Gastroesophageal sphincter (tissue), 4 donors: ENCODE measurements around the gene MMP2. TPM values are rescaled to one million over a fixed set of nuclear protein-coding genes. Genes with fewer than 3 reads are reported as not detected.

Source experiments
- ATAC-seq: fragments of 150-250 bp; one replicate; pipeline ENCODE4 v1.9.1; 2016; ENCODE audit warnings: mild to moderate bottlenecking, moderate library complexity
- H3K27ac ChIP-seq, 4 donors: fragments of 200-600 bp; sonication (generic) in 3 of 4; 1 replicate in 3 of 4; 2 replicates in 1 of 4; pipeline ENCODE4 v1.5.1; 2016 to 2019
- H3K27me3 ChIP-seq: fragments of 200-600 bp; sonication (generic); one replicate; pipeline ENCODE4 v1.5.1; 2019
- H3K36me3 ChIP-seq, 2 donors: fragments of 200-600 bp; sonication (generic); one replicate each; pipeline ENCODE4 v1.5.1; 2019; ENCODE audit warnings: control low read depth in 1 of 2
- H3K4me1 ChIP-seq, 3 donors: fragments of 200-600 bp; sonication (generic); 1 replicate in 2 of 3; 2 replicates in 1 of 3; pipeline ENCODE4 v1.5.1; 2016 to 2019; ENCODE audit warnings: control low read depth in 2 of 3
- H3K4me3 ChIP-seq, 2 donors: fragments of 200-600 bp; sonication (generic); one replicate each; pipeline ENCODE4 v1.5.1; 2019; ENCODE audit warnings: mild to moderate bottlenecking in 1 of 2, moderate library complexity in 1 of 2
- H3K9me3 ChIP-seq, 3 donors: fragments of 200-600 bp; sonication (generic); one replicate each; pipeline ENCODE4 v1.5.1; 2017 to 2019; ENCODE audit warnings: control low read depth in 2 of 3
- CTCF ChIP-seq, 4 experiments: fragments of 200-600 bp in 2 of 4; fragments of 450-650 bp in 2 of 4; sonication (generic) in 1 of 4; IDR thresholded peaks; one replicate each; pipeline ENCODE4 v1.5.1; 2017 to 2019; ENCODE audit warnings: antibody characterized with exemption in 4 of 4, mild to moderate bottlenecking in 2 of 4, moderate library complexity in 2 of 4
- EP300 ChIP-seq: sonication (generic); formaldehyde crosslinking; IDR thresholded peaks from one replicate; pipeline ENCODE4 v1.6.1; 2017; ENCODE audit warnings: antibody characterized with exemption, mild to moderate bottlenecking
- POLR2A ChIP-seq, 2 donors: fragments of 450-650 bp; IDR thresholded peaks; one replicate each; pipeline ENCODE4 v1.6.1; 2017; ENCODE audit warnings: antibody characterized with exemption in 2 of 2, mild to moderate bottlenecking in 2 of 2, moderate library complexity in 1 of 2
- POLR2AphosphoS5 ChIP-seq: sonication (generic); formaldehyde crosslinking; IDR thresholded peaks from one replicate; pipeline ENCODE4 v1.6.1; 2017; ENCODE audit warnings: antibody characterized with exemption
- whole genome bisulfite sequencing, 2 donors: methylation state at CpG; one replicate each; pipeline ENCODE4 v1.1.5; 2018; ENCODE audit warnings: low coverage in 1 of 2; 5-methylcytosine and 5-hydroxymethylcytosine counted together
- total RNA-seq, 4 donors: library from RNA; depleted of rRNA; stranded (reverse); fragments of >200 nt; gene quantifications; one replicate each; pipeline ENCODE4 v1.1.0, GENCODE V29; 2016

The MMP2 gene
- total RNA-seq, 4 donors from 2014 or later = 155 to 309 (median 265) TPM

GRCh38 chr16:55443434-55444346 is 35.3 kb upstream of the MMP2 start:
- no peaks in the 10 kb centered on the region for H3K4me1 ChIP-seq
- no peak for TF ChIP-seq POLR2AphosphoS5
- TF ChIP-seq EP300 = no peak
- TF ChIP-seq POLR2A (IDR thresholded peaks at IDR 0.05) = no peak
- no peak for TF ChIP-seq CTCF (IDR thresholded peaks at IDR 0.05)
- peaks cover 8% of the 10 kb centered on the region for H3K27me3 ChIP-seq
- no peak for ATAC-seq
- 39 to 44% methylated on average over 11 of the region's 11 CpGs for WGBS, 2 donors
- H3K36me3 ChIP-seq = no peaks in the 10 kb centered on the region
- no peaks in the 10 kb centered on the region for H3K9me3 ChIP-seq
- H3K4me3 ChIP-seq = no peak overlapping the region
- H3K27ac ChIP-seq = no peak overlapping the region

GRCh38 chr16:55444754-55445485 is 34.1 kb upstream of the MMP2 start:
- Histone ChIP-seq H3K4me1 (no peaks in the 10 kb centered on the region), H3K9me3 (no peaks in the 10 kb centered on the region), H3K27me3 (peaks cover 5% of the 10 kb centered on the region), H3K4me3 (no peak overlapping the region), H3K36me3 (no peaks in the 10 kb centered on the region), H3K27ac (no peak overlapping the region)
- WGBS, 2 donors = 79 to 84% methylated on average over 7 of the region's 8 CpGs
- no peak for TF ChIP-seq EP300
- TF ChIP-seq CTCF (IDR thresholded peaks at IDR 0.05) = no peak
- no peak for TF ChIP-seq POLR2AphosphoS5
- no peak for TF ChIP-seq POLR2A (IDR thresholded peaks at IDR 0.05)
- no peak for ATAC-seq

GRCh38 chr16:55447231-55447630 is 31.8 kb upstream of the MMP2 start:
- H3K27me3 ChIP-seq = peaks cover 5% of the 10 kb centered on the region
- no peaks in the 10 kb centered on the region for H3K36me3 ChIP-seq
- no peak for ATAC-seq
- no peak for TF ChIP-seq CTCF (IDR thresholded peaks at IDR 0.05)
- TF ChIP-seq EP300 = no peak
- no peak for TF ChIP-seq POLR2A (IDR thresholded peaks at IDR 0.05)
- TF ChIP-seq POLR2AphosphoS5 = no peak
- no peaks in the 10 kb centered on the region for H3K4me1 ChIP-seq
- H3K9me3 ChIP-seq = no peaks in the 10 kb centered on the region
- WGBS, 2 donors = 100% methylated on average over 3 to 8 of the region's 12 CpGs
- H3K4me3 ChIP-seq = no peak overlapping the region
- H3K27ac ChIP-seq = no peak overlapping the region

- Histone ChIP-seq H3K36me3 (no peaks in the 10 kb centered on the region), H3K4me3 (no peak overlapping the region), H3K9me3 (no peaks in the 10 kb centered on the region), H3K27ac (no peak overlapping the region), H3K27me3 (no peaks in the 10 kb centered on the region), H3K4me1 (no peaks in the 10 kb centered on the region)
- ATAC-seq = no peak
- WGBS, 2 donors = 75 to 88% methylated on average over 2 of the region's 2 CpGs
- TF ChIP-seq POLR2AphosphoS5 = no peak
- no peak for TF ChIP-seq EP300
- no peak for TF ChIP-seq CTCF (IDR thresholded peaks at IDR 0.05)
- TF ChIP-seq POLR2A (IDR thresholded peaks at IDR 0.05) = no peak
Measured at GRCh38 chr16:55452996-55453395, 26.0 kb upstream of the MMP2 start.
